CD1c-positive myeloid dendritic cell (primary cell): ENCODE results near the gene CRY1.
"Not testable (repeated sequence)": the region's sequence is repeated elsewhere in the genome, so short reads cannot be mapped to it uniquely, and the experiment has no call there.

Experiments
- DNase-seq: peaks from one replicate; pipeline ENCODE4 v3.0.0-alpha.2; 2016; ENCODE audit errors: extremely low spot score

CRY1 gene

GRCh38 chr12:107002665-107003064 is 90.7 kb downstream of the CRY1 start:
- not testable (repeated sequence) for DNase-seq

GRCh38 chr12:106999446-106999845 is 93.9 kb downstream of the CRY1 start:
- DNase-seq: no peak

GRCh38 chr12:106997916-106998315 is 95.4 kb downstream of the CRY1 start:
- no peak for DNase-seq

- DNase-seq: not testable (repeated sequence)
Observed at GRCh38 chr12:106996102-106996501, 97.2 kb downstream of the CRY1 start.

- no peak for DNase-seq
Observed at GRCh38 chr12:106994579-106995220, 98.6 kb downstream of the CRY1 start.

DNA sequence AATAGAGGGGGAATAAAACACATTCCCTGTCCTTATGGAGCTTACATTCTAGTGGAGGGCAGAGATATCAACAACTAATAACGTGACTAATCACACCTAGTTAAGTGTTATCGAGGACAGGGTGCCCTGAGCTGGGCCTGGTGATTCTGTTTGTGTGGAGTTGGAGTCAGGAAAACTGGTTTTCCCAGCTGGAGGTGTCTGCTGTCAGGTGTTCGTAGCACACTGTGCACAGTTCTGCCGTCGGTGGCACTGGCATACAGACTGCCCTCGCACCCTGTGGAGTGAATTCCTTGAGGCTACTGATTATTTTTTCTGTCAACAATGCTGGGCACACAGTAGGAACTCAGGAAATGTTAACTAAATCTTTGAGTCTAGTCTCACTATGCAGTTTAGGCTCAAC is 105.5 kb downstream of the CRY1 start:
- no peak for DNase-seq

DNA sequence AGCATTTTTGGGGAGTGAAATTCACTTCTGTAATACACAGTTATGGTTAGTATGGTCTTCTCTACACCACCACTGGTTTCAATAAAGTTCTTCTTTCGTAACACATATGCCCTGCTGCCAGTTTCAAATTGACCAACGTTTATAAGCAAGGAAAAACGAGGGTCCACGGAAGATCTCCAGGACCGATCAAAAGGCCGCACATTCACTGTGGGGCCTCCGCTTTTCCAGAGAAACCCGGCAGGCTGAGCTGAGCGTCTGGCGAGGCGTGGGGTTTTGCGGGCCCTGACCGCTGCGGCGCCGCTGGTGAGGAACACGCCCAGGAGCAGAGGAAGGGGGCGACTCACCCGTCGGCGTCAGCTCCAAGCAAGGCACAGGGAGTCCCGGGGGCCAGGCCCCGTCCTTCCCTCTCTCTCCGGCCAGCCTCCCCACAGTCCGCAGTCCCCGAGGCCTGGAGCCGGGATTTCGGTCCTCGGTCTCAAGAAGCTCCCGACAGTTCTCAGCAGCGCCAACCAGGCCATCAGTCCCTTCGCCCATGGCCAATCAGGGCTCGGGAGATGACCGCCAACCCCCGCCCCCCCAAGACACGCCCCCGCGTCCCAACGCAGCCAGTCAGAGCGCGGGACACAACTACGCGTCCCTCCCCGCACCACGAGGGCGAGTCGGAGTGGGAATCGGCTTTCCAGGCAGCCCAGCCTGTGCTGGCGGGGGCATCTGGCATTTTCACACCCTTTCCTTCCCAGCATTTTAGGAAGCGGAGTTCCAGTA is 106.5 kb downstream of the CRY1 start, which contains the start of gene MTERF2:
MTERF2 (minus strand) TSS at position 522 of the 765 bp plus-strand sequence. CDS start 8,432 bp downstream, outside the sequence.
- peak; percentile 92 for DNase-seq

DNA sequence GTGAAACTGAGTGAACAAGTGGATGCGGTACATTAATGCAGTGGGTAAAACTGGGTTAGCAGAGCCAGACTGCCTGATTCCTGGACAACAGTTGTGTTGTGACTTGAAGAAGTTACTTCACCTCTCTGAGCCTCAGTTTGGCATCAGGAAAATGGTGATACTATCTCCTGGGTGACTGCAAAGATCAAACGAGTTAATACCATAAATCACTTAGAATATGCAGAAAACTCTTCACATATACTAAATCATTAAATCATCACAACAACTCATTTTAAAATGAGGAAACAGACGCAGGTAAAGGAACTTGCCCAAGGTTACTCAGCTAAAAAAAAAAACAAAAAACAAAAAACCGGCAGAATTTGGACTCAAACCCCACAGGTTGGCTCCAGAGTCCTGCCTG is 107.2 kb downstream of the CRY1 start:
- no peak for DNase-seq

- no peak for DNase-seq
Observed at GRCh38 chr12:106985479-106985878, 107.9 kb downstream of the CRY1 start.

DNA sequence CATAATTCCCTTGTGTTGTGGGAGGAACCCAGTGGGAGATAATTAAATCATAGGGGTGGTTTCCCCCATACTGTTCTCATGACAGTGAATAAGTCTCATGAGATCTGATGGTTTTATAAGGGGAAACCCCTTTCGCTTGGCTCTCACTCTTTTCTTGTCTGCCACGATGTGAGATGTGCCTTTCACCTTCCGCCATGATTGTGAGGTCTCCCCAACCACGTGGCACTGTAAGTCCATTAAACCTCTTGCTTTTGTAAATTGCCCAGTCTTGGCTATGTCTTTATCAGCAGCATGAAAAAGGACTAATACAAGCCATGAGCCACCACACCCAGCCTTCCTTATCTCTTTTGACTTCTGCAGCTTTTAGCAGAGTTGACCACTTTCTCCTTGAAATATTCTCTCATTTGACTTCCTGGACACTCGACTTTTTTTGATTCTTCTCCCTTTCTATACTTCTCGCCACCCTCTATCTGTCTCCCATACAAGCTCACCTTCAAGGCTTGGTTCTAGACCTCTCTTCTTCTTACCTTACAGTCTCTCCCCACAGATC is 108.7 kb downstream of the CRY1 start:
- no peak for DNase-seq

GRCh38 chr12:106982229-106982628 is 111.1 kb downstream of the CRY1 start:
- DNase-seq: no peak

- DNase-seq: no peak
Observed at GRCh38 chr12:106981788-106982187, 111.6 kb downstream of the CRY1 start.

DNA sequence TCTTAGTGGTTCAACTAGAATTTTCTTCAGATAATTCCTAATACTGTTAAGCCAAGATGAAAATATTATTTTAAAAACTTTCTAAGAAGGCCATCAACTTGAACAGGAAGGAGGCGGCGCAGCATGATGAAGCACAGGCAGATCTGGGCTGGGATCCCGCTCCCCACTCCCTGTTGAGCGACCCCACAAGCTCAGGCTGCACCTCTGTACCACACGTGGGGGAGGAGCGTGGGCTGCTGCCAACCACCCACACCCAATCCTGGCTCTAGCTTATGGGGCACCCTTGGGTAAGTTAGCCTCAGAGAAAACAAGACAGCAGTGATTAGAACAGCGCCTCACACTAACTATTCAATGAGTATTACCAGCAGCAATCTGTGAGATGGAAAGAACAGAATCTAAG is 112.4 kb downstream of the CRY1 start:
- no peak for DNase-seq

GRCh38 chr12:106978035-106978800 is 115.1 kb downstream of the CRY1 start:
- DNase-seq: no peak

GRCh38 chr12:106976668-106977067 is 116.7 kb downstream of the CRY1 start:
- DNase-seq: no peak

DNA sequence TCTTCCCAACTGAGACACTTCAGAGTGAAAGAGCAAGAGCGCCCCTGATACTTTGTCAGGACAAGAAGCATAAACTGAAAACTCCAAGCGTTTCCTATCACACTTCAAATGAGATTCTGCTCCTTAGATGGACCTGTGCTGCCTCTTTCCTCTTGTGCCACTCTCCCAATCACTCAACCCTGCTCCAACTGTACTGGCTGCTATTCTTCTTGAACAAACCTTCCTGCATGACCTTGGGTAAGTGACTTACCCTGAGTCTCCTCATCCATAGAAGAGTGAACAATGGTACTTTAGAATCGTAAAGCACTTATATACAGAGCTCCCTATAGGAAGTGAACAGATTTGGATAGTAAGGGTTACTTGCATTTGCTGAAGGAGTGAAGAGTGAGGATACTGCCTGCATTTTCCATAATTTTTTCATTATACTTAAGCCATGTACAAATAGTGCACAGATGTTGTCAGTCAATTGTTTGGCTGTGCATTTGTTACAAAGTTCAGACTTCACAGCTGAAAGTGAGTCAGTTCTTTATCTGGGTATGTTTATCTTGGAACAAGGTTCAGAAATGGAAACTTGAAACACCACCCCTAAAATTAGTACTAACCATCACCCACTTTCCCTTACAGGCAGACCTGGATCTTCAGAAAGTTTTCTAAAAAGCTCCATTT is 117.2 kb downstream of the CRY1 start:
- DNase-seq: no peak

DNA sequence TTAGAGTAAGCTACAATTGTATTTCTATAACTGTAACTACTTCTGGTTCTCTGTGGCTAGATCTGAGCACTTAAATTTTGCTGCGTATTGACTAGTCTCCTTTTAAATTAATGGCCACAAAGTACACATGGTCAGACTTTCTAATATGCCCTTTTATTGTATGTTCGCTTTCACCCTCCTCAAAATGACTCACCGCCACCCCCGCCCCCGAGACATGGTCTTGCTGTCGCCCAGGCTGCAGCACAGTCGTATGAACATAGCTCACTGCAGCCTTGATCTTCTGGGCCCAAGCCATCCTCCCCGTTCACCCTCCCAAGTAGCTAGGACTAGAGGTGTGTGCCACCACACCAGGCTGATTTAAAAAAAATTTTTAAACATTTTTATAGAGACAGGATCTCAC is 118.3 kb downstream of the CRY1 start:
- DNase-seq: no peak

- no peak for DNase-seq
Observed at GRCh38 chr12:106974511-106974910, 118.8 kb downstream of the CRY1 start.

DNA sequence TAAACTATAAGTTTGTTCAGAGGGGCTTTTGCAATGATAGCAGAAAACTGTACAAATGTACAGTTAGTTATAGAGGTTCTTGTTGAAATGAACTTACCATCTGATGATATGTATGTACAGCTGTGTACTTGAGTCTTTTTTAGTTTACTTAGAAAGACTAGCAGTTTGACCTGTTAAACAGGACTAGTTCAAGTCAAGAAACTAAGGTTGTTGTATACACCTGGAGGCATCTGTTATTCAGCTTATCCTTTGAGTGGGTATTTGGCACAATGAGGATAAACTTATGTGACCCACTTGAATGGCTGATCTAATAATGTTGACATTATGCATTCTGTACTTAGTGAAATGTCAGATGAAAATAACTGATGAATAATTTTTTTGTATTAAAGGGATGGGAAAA is 119.8 kb downstream of the CRY1 start:
- no peak for DNase-seq

GRCh38 chr12:106971065-106971464 is 122.3 kb downstream of the CRY1 start:
- no peak for DNase-seq

GRCh38 chr12:106964526-106964925 is 128.8 kb downstream of the CRY1 start:
- no peak for DNase-seq

DNA sequence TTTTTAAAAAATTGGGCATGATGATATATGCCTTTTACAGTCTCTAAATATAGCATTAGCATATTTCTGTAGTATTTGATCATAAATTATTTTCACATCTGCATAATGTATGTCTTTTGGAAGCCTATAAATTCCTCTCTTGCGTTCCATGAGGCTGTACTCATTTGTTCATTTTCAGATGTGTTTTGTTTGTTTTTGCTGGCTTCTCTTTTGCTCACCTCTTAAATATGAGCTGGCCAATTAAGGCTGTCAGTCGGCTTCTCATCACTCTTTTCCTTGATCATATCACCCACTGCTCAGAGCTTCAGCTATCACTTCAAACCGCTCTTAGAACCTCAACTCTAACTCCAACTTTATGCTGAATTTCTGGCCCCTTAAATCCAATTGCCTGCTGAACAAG is 131.1 kb downstream of the CRY1 start:
- no peak for DNase-seq
